HepG2 (cell line): Measurements from ENCODE around the gene RTP3. TPM values are rescaled to one million over a fixed set of nuclear protein-coding genes. Genes with fewer than 3 reads are reported as not detected.

ENCODE experiments used
- ATAC-seq: fragments of 200-7000 bp; cut with Tn5 transposase; 3 replicates; pipeline ENCODE4 v1.9.1; 2020; ENCODE audit warnings: mild to moderate bottlenecking, moderate library complexity
- BruUV-seq: library from RNA; stranded (reverse); fragments of 400-500 nt; replicated peaks from 2 replicates; lab custom pipeline; 2021; lab: Mats Ljungman, UMichigan
- CTCF ChIA-PET: fragments of 300-600 bp; formaldehyde crosslinking; extraction: SDS; loops from one replicate; lab custom pipeline; 2021; ENCODE audit warnings: low total read pairs, inconsistent platforms, low intra/inter-chr PET ratio; lab: Yijun Ruan, JAX
- POLR2A ChIA-PET: fragments of 350-600 bp; sonication (Branson Sonifier 250); formaldehyde crosslinking; loops from one replicate; lab custom pipeline; 2020; ENCODE audit warnings: antibody characterized with exemption, inconsistent platforms; lab: Yijun Ruan, JAX
- DNase-seq: peaks from one replicate; pipeline ENCODE4 v3.0.0-alpha.2; 2015; ENCODE audit warnings: low spot score
- FAIRE-seq: peaks from 3 replicates; lab custom pipeline; 2011; peaks lifted over from hg19 to GRCh38; lab: Jason Lieb, UNC
- H2AFZ ChIP-seq: one replicate; pipeline ENCODE4 v1.6.1; 2011; ENCODE audit warnings: low read length, inconsistent platforms
- H3K27ac ChIP-seq: fragments of 300-600 bp; 3 replicates; pipeline ENCODE4 v1.8.0; 2011; ENCODE audit warnings: mixed run types, mild to moderate bottlenecking, mixed read lengths, low read length, inconsistent platforms; ENCODE audit not compliant: insufficient read depth; ENCODE audit errors: extremely low read length
- H3K27me3 ChIP-seq, 2 experiments: fragments of 200-600 bp in 1 of 2; 2 replicates in 1 of 2; 3 replicates in 1 of 2; pipeline versions ENCODE4 v1.6.0 to v1.8.0; 2011; ENCODE audit warnings: low read length in 2 of 2, mild to moderate bottlenecking in 2 of 2, moderate library complexity in 2 of 2, inconsistent platforms in 1 of 2; ENCODE audit not compliant: insufficient read depth in 2 of 2, control insufficient read depth in 1 of 2
- H3K36me3 ChIP-seq, 2 experiments: fragments of 200-600 bp in 1 of 2; replicated peaks in 1 of 2; 2 replicates in 1 of 2; 3 replicates in 1 of 2; pipeline versions ENCODE4 v1.5.1 to v1.8.0; 2011; ENCODE audit warnings: low read length in 2 of 2, inconsistent platforms in 1 of 2; ENCODE audit not compliant: insufficient read depth in 2 of 2, control insufficient read depth in 1 of 2
- H3K4me1 ChIP-seq: 2 replicates; pipeline ENCODE4 v1.5.1; 2012; ENCODE audit warnings: low read length, inconsistent platforms; ENCODE audit not compliant: insufficient read depth
- H3K4me2 ChIP-seq: 2 replicates; pipeline ENCODE4 v1.6.0; 2011; ENCODE audit warnings: low read depth, low read length, inconsistent platforms
- H3K4me3 ChIP-seq, 3 experiments: fragments of 200-600 bp in 1 of 3; sonication (generic), shearing (Covaris generic) in 1 of 3; replicated peaks in 1 of 3; 2 replicates each; pipeline ENCODE4 v1.5.1; 2011 to 2016; ENCODE audit warnings: low read length in 3 of 3, inconsistent platforms in 2 of 3, low read depth in 2 of 3, mild to moderate bottlenecking in 2 of 3, control low read depth in 1 of 3, mixed read lengths in 1 of 3; ENCODE audit not compliant: insufficient read depth in 1 of 3
- H3K79me2 ChIP-seq: one replicate; pipeline ENCODE4 v1.6.1; 2011; ENCODE audit warnings: low read length, inconsistent platforms; ENCODE audit not compliant: insufficient read depth
- H3K9ac ChIP-seq: 2 replicates; pipeline ENCODE4 v1.6.0; 2011; ENCODE audit warnings: mild to moderate bottlenecking, low read depth, low read length, inconsistent platforms; ENCODE audit not compliant: insufficient read depth
- H3K9me3 ChIP-seq: 2 replicates; pipeline ENCODE4 v1.5.1; 2012; ENCODE audit warnings: mild to moderate bottlenecking, low read length
- H4K20me1 ChIP-seq: 2 replicates; pipeline ENCODE4 v1.6.0; 2011; ENCODE audit warnings: inconsistent platforms, mild to moderate bottlenecking, low read length, moderate library complexity; ENCODE audit not compliant: insufficient read depth
- AGO1 ChIP-seq: fragments of 200-400 bp; formaldehyde crosslinking; IDR thresholded peaks from 2 replicates; pipeline ENCODE4 v1.6.1; 2017; ENCODE audit warnings: mild to moderate bottlenecking, low read depth, low read length, moderate library complexity; ENCODE audit not compliant: poor library complexity, severe bottlenecking
- MEIS1 ChIP-seq: sonication (generic); formaldehyde crosslinking; IDR thresholded peaks from 2 replicates; pipeline ENCODE4 v1.9.0; 2021; ENCODE audit warnings: mild to moderate bottlenecking, missing genetic modification reagents, moderate library complexity, borderline replicate concordance
- SATB2 ChIP-seq: sonication (generic); formaldehyde crosslinking; IDR thresholded peaks from 2 replicates; pipeline ENCODE4 v1.5.0; 2020; ENCODE audit warnings: missing genetic modification reagents
- SRSF4 ChIP-seq: fragments of 200-400 bp; formaldehyde crosslinking; IDR thresholded peaks from one replicate; pipeline ENCODE4 v1.6.1; 2018; ENCODE audit warnings: mild to moderate bottlenecking, low read depth, low read length, moderate library complexity; ENCODE audit not compliant: poor library complexity, severe bottlenecking
- WGBS: methylation state at CpG from one replicate; pipeline ENCODE4 v1.1.6; 2017; ENCODE audit warnings: low lambda C conversion rate; 5-methylcytosine and 5-hydroxymethylcytosine counted together
- in situ Hi-C: cut with HindIII; loops from 2 replicates; pipeline ENCODE4 v1.10.0; 2017; ENCODE audit warnings: low pct_unique_long_range_greater_than_20kb; ENCODE audit not compliant: extremely low pct_ligation_motif_present
- intact Hi-C: fragments of 100-400 bp; cut with micrococcal nuclease; formaldehyde crosslinking; loops from one replicate; pipeline ENCODE4 v1.10.0; 2022; ENCODE audit not compliant: unreplicated experiment
- polyA plus RNA-seq, 8 experiments: library from polyadenylated mRNA; depleted of rRNA in 3 of 8; stranded (reverse) in 7 of 8; unstranded in 1 of 8; fragments of >200 nt; fragmentation: Illumina TruSeq in 4 of 8; extraction: Trizol in 4 of 8; gene quantifications; 2 replicates each; pipeline versions ENCODE4 v1.2.1 to v1.2.3, GENCODE V29; 2011 to 2016; ENCODE audit warnings: low read depth in 4 of 8, missing spikeins in 1 of 8, mixed read lengths in 1 of 8; ENCODE audit not compliant: insufficient read depth in 1 of 8
- total RNA-seq, 5 experiments: library from RNA; depleted of rRNA; stranded (reverse); fragments of >200 nt; fragmentation: Illumina TruSeq; extraction: Trizol; gene quantifications; 2 replicates each; pipeline ENCODE4 v1.2.3, GENCODE V29; 2016; ENCODE audit warnings: low read depth in 1 of 5
- TF ChIP-seq, protein P1 (sequence below): sonication (generic); formaldehyde crosslinking; IDR thresholded peaks from 2 replicates; pipeline ENCODE4 v1.5.0; 2020; ENCODE audit warnings: missing genetic modification reagents
- TF ChIP-seq, protein P2 (sequence below): sonication (generic); formaldehyde crosslinking; IDR thresholded peaks from 2 replicates; pipeline ENCODE4 v1.4.0; 2020; ENCODE audit warnings: missing genetic modification reagents, borderline replicate concordance
- TF ChIP-seq, protein P3 (sequence below): sonication (generic); formaldehyde crosslinking; IDR thresholded peaks from 2 replicates; pipeline ENCODE4 v1.4.0; 2020; ENCODE audit warnings: mild to moderate bottlenecking, missing genetic modification reagents
- TF ChIP-seq, protein P4 (sequence below): sonication (generic); formaldehyde crosslinking; IDR thresholded peaks from 2 replicates; pipeline ENCODE4 v1.4.0; 2020; ENCODE audit warnings: missing genetic modification reagents
- TF ChIP-seq, protein P5 (sequence below): IDR thresholded peaks from 2 replicates; pipeline ENCODE4 v1.6.1; 2016

RTP3 gene
- total and polyA plus RNA-seq, 2 of the 13 experiments (the other 11 are each of a cell fraction or from before 2014, with no cell fraction given) = 0.09 TPM; not detected in 1

DNA sequence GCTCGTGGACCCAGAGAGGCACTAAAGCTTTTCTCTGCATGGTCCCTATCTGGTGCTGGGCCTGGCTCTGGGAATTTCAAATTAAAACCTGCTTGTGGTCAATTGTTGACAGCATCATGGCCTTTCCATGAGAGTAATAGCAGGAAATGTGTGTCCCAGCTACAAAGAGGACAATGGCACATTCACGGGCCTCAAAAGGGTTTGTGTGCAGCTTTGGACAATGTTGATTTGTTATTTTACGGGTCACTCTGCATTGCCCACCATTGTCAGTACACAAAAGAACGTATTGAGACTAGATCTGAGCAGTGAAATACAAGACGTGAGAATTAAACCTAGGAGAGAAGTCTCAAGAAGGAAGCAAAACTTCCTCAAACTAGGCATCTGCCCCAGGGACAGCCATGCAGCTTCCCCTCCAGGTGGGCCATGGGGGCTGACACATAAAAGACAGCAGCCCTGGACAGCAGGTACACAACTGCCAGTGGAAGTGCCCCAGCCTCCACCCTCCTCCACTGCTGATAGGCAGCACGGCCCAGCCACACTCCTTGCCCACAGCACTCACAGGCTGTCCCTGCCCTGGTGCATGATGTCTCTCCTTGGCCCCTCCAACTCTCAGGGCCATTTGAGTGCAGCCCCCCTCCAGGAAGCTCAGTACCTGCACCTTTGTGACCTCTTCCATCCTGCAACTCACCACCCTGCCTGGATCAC lies 17.1 kb upstream of the RTP3 start:
- Histone ChIP-seq H3K9me3 (no peaks in the 10 kb centered on the region), H3K27me3 (peaks cover 0 to 3% of the 10 kb centered on the region in 2 experiments; a peak in 1 of 5 replicates), H3K4me3 (no peak overlapping the region), H3K4me2 (no peak overlapping the region), H3K9ac (no peak overlapping the region), H3K4me1 (peaks cover 10% of the 10 kb centered on the region), H2AFZ (no peak overlapping the region), H3K27ac (no peak overlapping the region), H3K79me2 (no peaks in the 10 kb centered on the region), H4K20me1 (no peaks in the 10 kb centered on the region), H3K36me3 (no peaks in the 10 kb centered on the region)
- FAIRE-seq = no peak
- ATAC-seq = no peak
- ChIA-PET POLR2A (no interaction called here), CTCF (no interaction called here)
- in situ Hi-C loops = loop anchor here (10.0 kb wide), 1 partner anchor 184 kb away; no protein-coding TSS in a partner anchor
- intact Hi-C loops = no loop called here
- DNase-seq = no peak
- no TSS peak for BruUV-seq
- 20% methylated on average over 5 of the region's 6 CpGs for WGBS
- TF ChIP-seq MEIS1 (CRISPR knock-in tag) (no peak), AGO1 (no peak), SATB2 (CRISPR knock-in tag) (no peak), SRSF4 (no peak)
- TF ChIP-seq, protein P1, sequence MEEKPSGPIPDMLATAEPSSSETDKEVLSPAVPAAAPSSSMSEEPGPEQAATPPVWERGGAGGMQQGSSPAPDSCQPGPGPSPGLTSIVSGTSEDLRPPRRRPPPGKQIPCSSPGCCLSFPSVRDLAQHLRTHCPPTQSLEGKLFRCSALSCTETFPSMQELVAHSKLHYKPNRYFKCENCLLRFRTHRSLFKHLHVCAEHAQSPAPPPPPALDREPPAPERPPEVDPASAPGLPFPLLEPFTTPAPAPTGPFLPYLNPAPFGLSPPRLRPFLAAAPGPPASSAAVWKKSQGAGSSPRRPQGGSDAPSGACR (CRISPR knock-in tag) = no peak
- TF ChIP-seq, protein P2, sequence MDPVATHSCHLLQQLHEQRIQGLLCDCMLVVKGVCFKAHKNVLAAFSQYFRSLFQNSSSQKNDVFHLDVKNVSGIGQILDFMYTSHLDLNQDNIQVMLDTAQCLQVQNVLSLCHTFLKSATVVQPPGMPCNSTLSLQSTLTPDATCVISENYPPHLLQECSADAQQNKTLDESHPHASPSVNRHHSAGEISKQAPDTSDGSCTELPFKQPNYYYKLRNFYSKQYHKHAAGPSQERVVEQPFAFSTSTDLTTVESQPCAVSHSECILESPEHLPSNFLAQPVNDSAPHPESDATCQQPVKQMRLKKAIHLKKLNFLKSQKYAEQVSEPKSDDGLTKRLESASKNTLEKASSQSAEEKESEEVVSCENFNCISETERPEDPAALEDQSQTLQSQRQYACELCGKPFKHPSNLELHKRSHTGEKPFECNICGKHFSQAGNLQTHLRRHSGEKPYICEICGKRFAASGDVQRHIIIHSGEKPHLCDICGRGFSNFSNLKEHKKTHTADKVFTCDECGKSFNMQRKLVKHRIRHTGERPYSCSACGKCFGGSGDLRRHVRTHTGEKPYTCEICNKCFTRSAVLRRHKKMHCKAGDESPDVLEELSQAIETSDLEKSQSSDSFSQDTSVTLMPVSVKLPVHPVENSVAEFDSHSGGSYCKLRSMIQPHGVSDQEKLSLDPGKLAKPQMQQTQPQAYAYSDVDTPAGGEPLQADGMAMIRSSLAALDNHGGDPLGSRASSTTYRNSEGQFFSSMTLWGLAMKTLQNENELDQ = no peak
- TF ChIP-seq, protein P3, sequence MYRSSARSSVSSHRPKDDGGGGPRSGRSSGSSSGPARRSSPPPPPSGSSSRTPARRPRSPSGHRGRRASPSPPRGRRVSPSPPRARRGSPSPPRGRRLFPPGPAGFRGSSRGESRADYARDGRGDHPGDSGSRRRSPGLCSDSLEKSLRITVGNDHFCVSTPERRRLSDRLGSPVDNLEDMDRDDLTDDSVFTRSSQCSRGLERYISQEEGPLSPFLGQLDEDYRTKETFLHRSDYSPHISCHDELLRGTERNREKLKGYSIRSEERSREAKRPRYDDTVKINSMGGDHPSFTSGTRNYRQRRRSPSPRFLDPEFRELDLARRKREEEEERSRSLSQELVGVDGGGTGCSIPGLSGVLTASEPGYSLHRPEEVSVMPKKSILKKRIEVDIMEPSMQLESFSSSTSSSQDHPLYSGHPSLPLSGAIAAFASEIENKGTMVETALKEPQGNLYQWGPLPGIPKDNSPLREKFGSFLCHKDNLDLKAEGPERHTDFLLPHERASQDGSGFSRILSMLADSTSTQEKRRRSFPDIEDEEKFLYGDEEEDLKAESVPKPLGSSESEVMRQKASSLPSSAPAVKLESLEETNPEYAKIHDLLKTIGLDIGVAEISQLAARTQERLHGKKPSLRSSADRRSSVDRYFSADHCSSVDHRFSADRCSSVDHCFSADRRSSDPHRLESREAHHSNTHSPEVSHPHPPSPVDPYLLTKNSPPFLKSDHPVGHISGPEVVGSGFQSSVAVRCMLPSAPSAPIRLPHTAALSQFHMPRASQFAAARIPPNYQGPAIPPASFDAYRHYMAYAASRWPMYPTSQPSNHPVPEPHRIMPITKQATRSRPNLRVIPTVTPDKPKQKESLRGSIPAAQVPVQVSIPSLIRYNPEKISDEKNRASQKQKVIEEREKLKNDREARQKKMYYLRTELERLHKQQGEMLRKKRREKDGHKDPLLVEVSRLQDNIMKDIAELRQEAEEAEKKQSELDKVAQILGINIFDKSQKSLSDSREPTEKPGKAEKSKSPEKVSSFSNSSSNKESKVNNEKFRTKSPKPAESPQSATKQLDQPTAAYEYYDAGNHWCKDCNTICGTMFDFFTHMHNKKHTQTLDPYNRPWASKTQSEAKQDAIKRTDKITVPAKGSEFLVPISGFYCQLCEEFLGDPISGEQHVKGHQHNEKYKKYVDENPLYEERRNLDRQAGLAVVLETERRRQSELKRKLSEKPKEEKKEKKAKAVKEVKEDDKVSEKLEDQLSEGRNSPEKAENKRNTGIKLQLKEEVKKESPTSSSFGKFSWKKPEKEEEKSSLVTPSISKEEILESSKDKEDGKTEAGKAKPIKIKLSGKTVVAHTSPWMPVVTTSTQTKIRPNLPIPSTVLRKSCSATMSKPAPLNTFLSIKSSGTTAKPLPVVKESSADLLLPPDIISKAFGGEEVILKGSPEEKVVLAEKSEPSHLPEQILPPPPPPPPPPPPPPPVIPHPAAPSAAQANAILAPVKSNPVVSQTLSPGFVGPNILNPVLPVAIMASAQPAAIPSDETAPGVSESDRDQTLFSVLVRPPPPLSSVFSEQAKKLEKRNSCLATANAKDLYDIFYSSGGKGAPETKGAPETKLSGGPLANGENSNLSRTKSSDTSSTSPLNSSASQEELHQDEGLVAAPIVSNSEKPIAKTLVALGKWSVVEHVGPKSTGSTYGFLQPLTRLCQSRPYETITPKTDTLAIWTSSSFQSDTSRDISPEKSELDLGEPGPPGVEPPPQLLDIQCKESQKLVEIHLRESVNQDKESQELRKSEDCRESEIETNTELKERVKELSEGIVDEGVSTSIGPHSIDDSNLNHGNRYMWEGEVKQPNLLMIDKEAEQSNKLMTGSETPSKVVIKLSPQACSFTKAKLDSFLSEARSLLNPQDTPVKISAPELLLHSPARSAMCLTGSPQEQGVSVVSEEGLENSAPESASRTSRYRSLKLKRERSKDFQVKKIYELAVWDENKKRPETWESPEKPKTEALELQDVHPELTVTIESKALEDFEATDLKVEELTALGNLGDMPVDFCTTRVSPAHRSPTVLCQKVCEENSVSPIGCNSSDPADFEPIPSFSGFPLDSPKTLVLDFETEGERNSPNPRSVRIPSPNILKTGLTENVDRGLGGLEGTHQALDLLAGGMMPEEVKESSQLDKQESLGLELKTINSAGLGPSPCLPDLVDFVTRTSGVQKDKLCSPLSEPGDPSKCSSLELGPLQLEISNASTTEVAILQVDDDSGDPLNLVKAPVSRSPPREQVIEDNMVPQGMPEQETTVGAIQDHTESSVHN (CRISPR knock-in tag) = no peak
- TF ChIP-seq, protein P4, sequence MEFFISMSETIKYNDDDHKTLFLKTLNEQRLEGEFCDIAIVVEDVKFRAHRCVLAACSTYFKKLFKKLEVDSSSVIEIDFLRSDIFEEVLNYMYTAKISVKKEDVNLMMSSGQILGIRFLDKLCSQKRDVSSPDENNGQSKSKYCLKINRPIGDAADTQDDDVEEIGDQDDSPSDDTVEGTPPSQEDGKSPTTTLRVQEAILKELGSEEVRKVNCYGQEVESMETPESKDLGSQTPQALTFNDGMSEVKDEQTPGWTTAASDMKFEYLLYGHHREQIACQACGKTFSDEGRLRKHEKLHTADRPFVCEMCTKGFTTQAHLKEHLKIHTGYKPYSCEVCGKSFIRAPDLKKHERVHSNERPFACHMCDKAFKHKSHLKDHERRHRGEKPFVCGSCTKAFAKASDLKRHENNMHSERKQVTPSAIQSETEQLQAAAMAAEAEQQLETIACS = no peak
- TF ChIP-seq, protein P5, sequence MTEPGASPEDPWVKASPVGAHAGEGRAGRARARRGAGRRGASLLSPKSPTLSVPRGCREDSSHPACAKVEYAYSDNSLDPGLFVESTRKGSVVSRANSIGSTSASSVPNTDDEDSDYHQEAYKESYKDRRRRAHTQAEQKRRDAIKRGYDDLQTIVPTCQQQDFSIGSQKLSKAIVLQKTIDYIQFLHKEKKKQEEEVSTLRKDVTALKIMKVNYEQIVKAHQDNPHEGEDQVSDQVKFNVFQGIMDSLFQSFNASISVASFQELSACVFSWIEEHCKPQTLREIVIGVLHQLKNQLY = no peak
